ENCODE measurements around the gene FERMT3.

The FERMT3 gene

DNA sequence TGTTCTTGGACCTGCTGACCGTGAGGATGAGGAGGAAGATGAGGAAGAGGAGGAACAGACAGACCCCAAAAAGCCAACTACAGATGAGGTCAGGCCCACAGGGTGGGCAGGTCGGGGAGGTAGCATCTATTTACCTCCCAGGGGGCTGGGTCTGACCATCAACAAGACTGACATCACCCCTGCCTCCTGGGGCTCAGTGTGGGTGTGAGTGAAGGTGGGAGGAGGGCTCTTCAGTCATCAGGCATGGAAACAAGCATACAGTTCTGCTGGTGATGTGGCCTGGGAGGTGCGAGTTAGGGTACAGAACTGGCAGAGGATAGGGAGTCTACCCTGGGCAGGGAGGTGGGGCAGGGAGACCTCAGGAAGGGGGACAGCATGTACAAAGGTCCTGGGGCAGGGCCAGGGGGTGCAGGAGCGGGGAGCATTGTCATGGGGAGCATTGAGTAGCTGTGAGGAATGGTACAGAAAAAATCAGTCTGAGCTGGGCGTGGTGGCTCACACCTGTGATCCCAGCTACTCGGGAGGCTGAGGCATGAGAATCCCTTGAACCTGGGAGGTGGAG is 53.7 kb downstream of the FERMT3 start:
- Histone ChIP-seq H3K27me3 (replicated peaks in 2 of 5; ENCODE audit: control insufficient read depth in 4 of 5, insufficient read depth in 5 of 5, low read length in 4 of 5) (no peaks in the 10 kb centered on the region), H3K4me3 (ENCODE audit: control insufficient read depth in 1 of 7, extremely low read depth in 1 of 7, insufficient read depth in 4 of 7, low read depth in 2 of 7, low read length in 6 of 7) (no peak overlapping the region), H3K9me3 (ENCODE audit: control extremely low read depth in 1 of 5, control insufficient read depth in 4 of 5, insufficient read depth in 2 of 5, low read depth in 1 of 5, low read length in 4 of 5) (no peaks in the 10 kb centered on the region), H3K36me3 (ENCODE audit: control insufficient read depth in 4 of 4, insufficient read depth in 4 of 4, low read length in 3 of 4) (peaks cover 3 to 81% (median 49%) of the 10 kb centered on the region in 4 experiments), H3K27ac (ENCODE audit: insufficient read depth in 1 of 2, low read depth in 1 of 2, low read length in 2 of 2, poor library complexity in 1 of 2, severe bottlenecking in 2 of 2) (no peak overlapping the region), H3K4me1 (ENCODE audit: control extremely low read depth in 1 of 4, control insufficient read depth in 4 of 4, insufficient read depth in 4 of 4, low read length in 3 of 4) (no peaks in the 10 kb centered on the region)
- no peak for DNase-seq
- POLR2A ChIA-PET: interaction anchor here (0.6 kb wide), 1 partner anchor 8 kb away, joined by 4 read pairs; no protein-coding TSS in a partner anchor
- CTCF ChIA-PET: interaction anchor here (2.9 kb wide), 1 partner anchor 10 kb away, joined by 11 read pairs; no protein-coding TSS in a partner anchor
- WGBS (ENCODE audit: insufficient coverage): 96% methylated on average over 5 of the region's 6 CpGs

DNA sequence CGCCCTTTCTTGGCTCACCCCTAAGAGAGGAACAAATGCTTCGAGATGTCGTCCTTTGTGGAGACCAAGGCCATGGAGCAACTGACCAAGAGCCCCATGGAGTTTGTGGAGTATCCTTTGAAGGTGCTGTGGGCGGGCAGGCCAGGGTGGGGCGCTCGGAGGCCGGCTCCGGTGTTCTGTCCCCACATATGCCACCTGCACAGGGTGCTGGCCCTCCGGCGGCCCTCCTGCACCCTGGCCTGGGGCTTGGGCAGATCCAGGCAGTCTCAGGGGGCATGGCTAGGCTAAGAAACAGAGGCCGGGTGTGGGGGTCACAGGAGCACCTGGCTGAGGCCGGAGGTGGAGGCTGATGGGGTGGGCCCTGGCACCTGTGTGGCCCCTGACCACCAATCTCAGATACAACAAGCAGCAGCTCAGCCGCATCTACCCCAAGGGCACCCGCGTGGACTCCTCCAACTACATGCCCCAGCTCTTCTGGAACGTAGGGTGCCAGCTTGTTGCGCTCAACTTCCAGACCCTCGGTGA is 55.1 kb downstream of the FERMT3 start:
- Histone ChIP-seq H3K27me3 (replicated peaks in 2 of 5; ENCODE audit: control insufficient read depth in 4 of 5, insufficient read depth in 5 of 5, low read length in 4 of 5) (no peaks in the 10 kb centered on the region), H3K4me3 (ENCODE audit: control insufficient read depth in 1 of 7, extremely low read depth in 1 of 7, insufficient read depth in 4 of 7, low read depth in 2 of 7, low read length in 6 of 7) (no peak overlapping the region), H3K4me1 (ENCODE audit: control extremely low read depth in 1 of 4, control insufficient read depth in 4 of 4, insufficient read depth in 4 of 4, low read length in 3 of 4) (no peaks in the 10 kb centered on the region), H3K9me3 (ENCODE audit: control extremely low read depth in 1 of 5, control insufficient read depth in 4 of 5, insufficient read depth in 2 of 5, low read depth in 1 of 5, low read length in 4 of 5) (no peaks in the 10 kb centered on the region), H3K36me3 (ENCODE audit: control insufficient read depth in 4 of 4, insufficient read depth in 4 of 4, low read length in 3 of 4) (peaks cover 3 to 79% (median 46%) of the 10 kb centered on the region in 4 experiments), H3K27ac (ENCODE audit: insufficient read depth in 1 of 2, low read depth in 1 of 2, low read length in 2 of 2, poor library complexity in 1 of 2, severe bottlenecking in 2 of 2) (no peak overlapping the region)
- POLR2A ChIA-PET: no interaction called here
- CTCF ChIA-PET: interaction anchor here (1.3 to 11.4 kb wide), 2 partner anchors 12 to 40 kb away, joined by 3 to 106 read pairs; partner anchors contain the start of genes PLCB3 and PPP1R14B
- DNase-seq: no peak
- 95% methylated on average over 13 of the region's 18 CpGs for WGBS (ENCODE audit: insufficient coverage)

DNA sequence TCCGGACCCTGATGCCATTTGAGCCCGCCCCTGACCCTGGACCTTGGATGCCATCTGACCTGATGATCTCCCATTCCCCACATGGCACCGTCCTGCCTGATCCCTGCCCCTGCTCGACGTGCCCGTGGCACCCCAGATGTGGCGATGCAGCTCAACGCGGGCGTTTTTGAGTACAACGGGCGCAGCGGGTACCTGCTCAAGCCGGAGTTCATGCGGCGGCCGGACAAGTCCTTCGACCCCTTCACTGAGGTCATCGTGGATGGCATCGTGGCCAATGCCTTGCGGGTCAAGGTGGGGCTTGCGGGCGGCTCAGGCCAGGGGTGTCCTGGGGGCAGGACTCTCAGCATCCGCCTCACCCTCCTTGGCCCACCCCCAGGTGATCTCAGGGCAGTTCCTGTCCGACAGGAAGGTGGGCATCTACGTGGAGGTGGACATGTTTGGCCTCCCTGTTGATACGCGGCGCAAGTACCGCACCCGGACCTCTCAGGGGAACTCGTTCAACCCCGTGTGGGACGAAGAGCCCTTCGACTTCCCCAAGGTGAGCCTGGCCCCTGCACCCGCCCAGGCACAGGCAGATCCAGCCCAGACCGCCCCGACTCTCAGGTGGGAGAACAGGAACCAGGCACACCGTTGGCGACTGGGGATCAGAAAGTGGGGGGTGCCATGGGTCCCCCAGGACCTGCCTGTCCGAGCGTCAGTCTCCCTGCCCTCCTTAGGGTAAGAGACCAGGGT is 55.9 kb downstream of the FERMT3 start:
- Histone ChIP-seq H3K9me3 (ENCODE audit: control extremely low read depth in 1 of 5, control insufficient read depth in 4 of 5, insufficient read depth in 2 of 5, low read depth in 1 of 5, low read length in 4 of 5) (no peaks in the 10 kb centered on the region), H3K4me3 (ENCODE audit: control insufficient read depth in 1 of 7, extremely low read depth in 1 of 7, insufficient read depth in 4 of 7, low read depth in 2 of 7, low read length in 6 of 7) (no peak overlapping the region), H3K4me1 (ENCODE audit: control extremely low read depth in 1 of 4, control insufficient read depth in 4 of 4, insufficient read depth in 4 of 4, low read length in 3 of 4) (peaks cover 0 to 6% (median 4%) of the 10 kb centered on the region in 4 experiments), H3K36me3 (ENCODE audit: control insufficient read depth in 4 of 4, insufficient read depth in 4 of 4, low read length in 3 of 4) (peaks cover 3 to 77% (median 42%) of the 10 kb centered on the region in 4 experiments), H3K27me3 (replicated peaks in 2 of 5; ENCODE audit: control insufficient read depth in 4 of 5, insufficient read depth in 5 of 5, low read length in 4 of 5) (no peaks in the 10 kb centered on the region), H3K27ac (ENCODE audit: insufficient read depth in 1 of 2, low read depth in 1 of 2, low read length in 2 of 2, poor library complexity in 1 of 2, severe bottlenecking in 2 of 2) (no peak overlapping the region)
- 96% methylated on average over 36 of the region's 42 CpGs for WGBS (ENCODE audit: insufficient coverage)
- CTCF ChIA-PET: interaction anchor here (1.3 to 11.4 kb wide), 6 partner anchors 8 to 57 kb away, joined by 3 to 106 read pairs (median 13); partner anchors contain the start of genes FERMT3, PLCB3 and PPP1R14B
- POLR2A ChIA-PET: no interaction called here
- no peak for DNase-seq

DNA sequence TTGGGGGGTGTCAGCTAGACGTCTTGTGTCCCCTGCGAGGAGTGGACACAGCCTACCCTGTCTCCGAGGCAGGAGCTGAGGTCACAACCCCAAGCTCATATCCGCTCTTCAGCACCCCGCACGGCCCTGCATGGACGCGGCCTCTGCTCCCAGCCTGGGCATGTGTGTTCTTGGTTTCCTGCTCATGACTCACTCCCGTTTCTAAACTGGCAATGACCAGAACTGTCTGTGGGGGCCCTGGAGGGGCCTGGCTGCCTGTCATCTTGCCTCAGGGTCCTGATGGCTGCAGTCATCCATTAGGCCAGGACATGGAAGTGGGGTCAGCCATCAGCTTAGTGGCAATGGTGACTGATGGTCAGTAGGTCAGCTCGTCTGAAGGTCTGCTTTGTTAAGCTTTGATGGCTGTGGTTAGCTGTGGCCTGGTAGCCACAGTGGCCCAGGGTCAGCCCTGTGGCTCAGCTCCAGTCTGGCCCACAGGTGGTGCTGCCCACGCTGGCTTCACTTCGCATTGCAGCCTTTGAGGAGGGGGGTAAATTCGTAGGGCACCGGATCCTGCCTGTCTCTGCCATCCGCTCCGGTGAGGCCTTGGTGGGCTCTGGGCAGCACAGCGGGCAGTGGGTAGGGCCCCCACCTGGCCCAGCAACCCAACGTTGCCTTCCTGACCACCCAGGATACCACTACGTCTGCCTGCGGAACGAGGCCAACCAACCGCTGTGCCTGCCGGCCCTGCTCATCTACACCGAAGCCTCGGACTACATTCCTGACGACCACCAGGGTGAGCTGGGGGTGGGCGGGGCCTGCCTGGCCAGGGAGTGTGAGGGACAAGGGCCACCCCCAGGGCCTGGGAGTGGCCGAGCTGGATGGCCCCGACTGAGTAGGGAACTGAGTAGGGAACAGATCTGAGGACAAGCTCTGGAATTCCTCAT is 56.8 kb downstream of the FERMT3 start:
- ChIA-PET CTCF (interaction anchor here (1.3 to 11.4 kb wide), 7 partner anchors 8 to 58 kb away, joined by 3 to 106 read pairs (median 8); partner anchors contain the start of genes CATSPERZ, FERMT3, PLCB3 and PPP1R14B), POLR2A (no interaction called here)
- no peak overlapping the region for H3K4me3 ChIP-seq (ENCODE audit: control insufficient read depth in 1 of 7, extremely low read depth in 1 of 7, insufficient read depth in 4 of 7, low read depth in 2 of 7, low read length in 6 of 7)
- DNase-seq: no peak
- peaks cover 0 to 14% (median 13%) of the 10 kb centered on the region in 4 experiments for H3K4me1 ChIP-seq (ENCODE audit: control extremely low read depth in 1 of 4, control insufficient read depth in 4 of 4, insufficient read depth in 4 of 4, low read length in 3 of 4)
- 94% methylated on average over 21 of the region's 29 CpGs for WGBS (ENCODE audit: insufficient coverage)
- H3K27ac ChIP-seq (ENCODE audit: insufficient read depth in 1 of 2, low read depth in 1 of 2, low read length in 2 of 2, poor library complexity in 1 of 2, severe bottlenecking in 2 of 2): no peak overlapping the region
- no peaks in the 10 kb centered on the region for H3K27me3 ChIP-seq (replicated peaks in 2 of 5; ENCODE audit: control insufficient read depth in 4 of 5, insufficient read depth in 5 of 5, low read length in 4 of 5)
- H3K9me3 ChIP-seq (ENCODE audit: control extremely low read depth in 1 of 5, control insufficient read depth in 4 of 5, insufficient read depth in 2 of 5, low read depth in 1 of 5, low read length in 4 of 5): no peaks in the 10 kb centered on the region
- peaks cover 3 to 72% (median 41%) of the 10 kb centered on the region in 4 experiments for H3K36me3 ChIP-seq (ENCODE audit: control insufficient read depth in 4 of 4, insufficient read depth in 4 of 4, low read length in 3 of 4)

DNA sequence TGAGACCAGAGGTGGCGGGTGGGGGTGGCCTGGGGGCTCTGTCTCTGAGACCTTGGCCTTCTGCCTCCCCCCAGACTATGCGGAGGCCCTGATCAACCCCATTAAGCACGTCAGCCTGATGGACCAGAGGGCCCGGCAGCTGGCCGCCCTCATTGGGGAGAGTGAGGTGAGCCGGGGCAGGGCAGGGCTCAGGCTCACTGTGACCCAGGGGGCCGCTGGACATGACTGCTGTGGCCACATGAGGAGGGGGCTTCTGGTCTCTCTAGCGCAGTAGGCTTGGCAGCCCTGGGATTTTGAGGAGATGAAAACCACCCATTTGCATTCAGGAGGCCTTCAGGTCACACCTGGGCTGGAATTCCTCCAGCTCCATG is 57.4 kb downstream of the FERMT3 start:
- Histone ChIP-seq H3K4me1 (ENCODE audit: control extremely low read depth in 1 of 4, control insufficient read depth in 4 of 4, insufficient read depth in 4 of 4, low read length in 3 of 4) (peaks cover 3 to 21% (median 19%) of the 10 kb centered on the region in 4 experiments), H3K9me3 (ENCODE audit: control extremely low read depth in 1 of 5, control insufficient read depth in 4 of 5, insufficient read depth in 2 of 5, low read depth in 1 of 5, low read length in 4 of 5) (no peaks in the 10 kb centered on the region), H3K4me3 (ENCODE audit: control insufficient read depth in 1 of 7, extremely low read depth in 1 of 7, insufficient read depth in 4 of 7, low read depth in 2 of 7, low read length in 6 of 7) (no peak overlapping the region), H3K27me3 (replicated peaks in 2 of 5; ENCODE audit: control insufficient read depth in 4 of 5, insufficient read depth in 5 of 5, low read length in 4 of 5) (no peaks in the 10 kb centered on the region), H3K27ac (ENCODE audit: insufficient read depth in 1 of 2, low read depth in 1 of 2, low read length in 2 of 2, poor library complexity in 1 of 2, severe bottlenecking in 2 of 2) (no peak overlapping the region), H3K36me3 (ENCODE audit: control insufficient read depth in 4 of 4, insufficient read depth in 4 of 4, low read length in 3 of 4) (peaks cover 3 to 66% (median 35%) of the 10 kb centered on the region in 4 experiments)
- ChIA-PET POLR2A (no interaction called here), CTCF (interaction anchor here (0.8 to 11.4 kb wide), 9 partner anchors 9 to 58 kb away, joined by 3 to 106 read pairs (median 6); partner anchors contain the start of genes CATSPERZ, FERMT3, PLCB3 and PPP1R14B)
- DNase-seq: no peak
- WGBS (ENCODE audit: insufficient coverage): 100% methylated on average over 5 of the region's 8 CpGs

DNA sequence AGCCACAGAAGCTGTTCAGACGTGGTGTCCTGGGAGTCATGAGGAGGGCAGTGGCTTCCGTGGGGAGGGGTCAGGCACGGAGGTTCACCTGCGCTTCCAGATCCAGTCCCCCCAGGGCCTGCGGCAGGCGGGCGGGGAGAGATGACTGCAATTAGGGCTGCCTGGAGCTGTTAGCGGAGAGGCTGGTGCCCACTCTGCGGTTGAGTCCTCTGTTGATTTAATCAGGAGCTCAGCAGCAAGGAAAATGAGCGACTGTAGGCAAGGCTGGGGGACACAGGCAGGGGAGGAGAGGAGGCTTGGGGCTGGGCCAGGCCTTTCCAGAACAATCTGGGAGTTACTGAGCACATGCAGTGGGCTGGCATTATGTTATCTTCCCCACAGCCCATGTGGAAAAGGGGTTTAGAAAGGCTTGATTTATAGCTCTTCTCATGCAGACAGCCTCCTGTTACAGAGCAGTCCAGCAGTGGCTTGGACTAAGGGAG is 57.9 kb downstream of the FERMT3 start:
- Histone ChIP-seq H3K36me3 (ENCODE audit: control insufficient read depth in 4 of 4, insufficient read depth in 4 of 4, low read length in 3 of 4) (peaks cover 2 to 61% (median 31%) of the 10 kb centered on the region in 4 experiments), H3K27me3 (replicated peaks in 2 of 5; ENCODE audit: control insufficient read depth in 4 of 5, insufficient read depth in 5 of 5, low read length in 4 of 5) (no peaks in the 10 kb centered on the region), H3K4me1 (ENCODE audit: control extremely low read depth in 1 of 4, control insufficient read depth in 4 of 4, insufficient read depth in 4 of 4, low read length in 3 of 4) (peaks cover 4 to 25% (median 24%) of the 10 kb centered on the region in 4 experiments), H3K4me3 (ENCODE audit: control insufficient read depth in 1 of 7, extremely low read depth in 1 of 7, insufficient read depth in 4 of 7, low read depth in 2 of 7, low read length in 6 of 7) (no peak overlapping the region), H3K27ac (ENCODE audit: insufficient read depth in 1 of 2, low read depth in 1 of 2, low read length in 2 of 2, poor library complexity in 1 of 2, severe bottlenecking in 2 of 2) (no peak overlapping the region), H3K9me3 (ENCODE audit: control extremely low read depth in 1 of 5, control insufficient read depth in 4 of 5, insufficient read depth in 2 of 5, low read depth in 1 of 5, low read length in 4 of 5) (no peaks in the 10 kb centered on the region)
- POLR2A ChIA-PET: no interaction called here
- 100% methylated on average over 10 of the region's 10 CpGs for WGBS (ENCODE audit: insufficient coverage)
- no peak for DNase-seq
- CTCF ChIA-PET: interaction anchor here (0.6 to 11.4 kb wide), 10 partner anchors 10 to 59 kb away, joined by 3 to 106 read pairs (median 6); partner anchors contain the start of genes CATSPERZ, FERMT3, NUDT22 and PLCB3
